ENCODE results near the gene HDGFL2.

DNA sequence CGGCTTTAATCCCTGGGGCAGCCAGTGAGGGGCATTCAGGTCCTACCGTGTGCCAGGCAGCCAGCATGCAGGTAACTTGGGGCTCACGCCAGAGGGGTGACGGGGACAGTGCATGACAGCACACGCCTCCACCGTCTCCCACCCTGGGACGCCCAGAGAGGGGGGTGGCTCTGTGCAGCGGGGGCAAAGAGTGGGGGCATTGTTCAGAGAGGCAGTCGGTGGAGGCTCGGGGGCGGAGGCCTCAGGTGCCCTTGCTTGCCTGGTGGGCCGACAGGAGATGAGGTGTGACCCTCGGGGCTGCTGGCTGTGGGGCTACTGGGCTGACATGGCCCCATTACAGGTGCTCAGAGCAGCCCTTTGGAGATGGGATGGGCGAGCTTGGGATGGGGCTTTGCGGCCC is 27.8 kb downstream of the HDGFL2 start:
- TF ChIP-seq CTCF (IDR thresholded peaks at IDR 0.05): no peak
- no peak for TF ChIP-seq POLR2A (IDR thresholded peaks at IDR 0.05)

All from adrenal gland (tissue), 5 donors.